ENCODE results near the gene ZG16B. TPM values are rescaled to one million over a fixed set of nuclear protein-coding genes. Genes with fewer than 3 reads are reported as not detected.

Gene ZG16B
- total RNA-seq, 4 donors from 2014 or later = 0.34 to 38.5 (median 0.44) TPM; not detected in 1

DNA sequence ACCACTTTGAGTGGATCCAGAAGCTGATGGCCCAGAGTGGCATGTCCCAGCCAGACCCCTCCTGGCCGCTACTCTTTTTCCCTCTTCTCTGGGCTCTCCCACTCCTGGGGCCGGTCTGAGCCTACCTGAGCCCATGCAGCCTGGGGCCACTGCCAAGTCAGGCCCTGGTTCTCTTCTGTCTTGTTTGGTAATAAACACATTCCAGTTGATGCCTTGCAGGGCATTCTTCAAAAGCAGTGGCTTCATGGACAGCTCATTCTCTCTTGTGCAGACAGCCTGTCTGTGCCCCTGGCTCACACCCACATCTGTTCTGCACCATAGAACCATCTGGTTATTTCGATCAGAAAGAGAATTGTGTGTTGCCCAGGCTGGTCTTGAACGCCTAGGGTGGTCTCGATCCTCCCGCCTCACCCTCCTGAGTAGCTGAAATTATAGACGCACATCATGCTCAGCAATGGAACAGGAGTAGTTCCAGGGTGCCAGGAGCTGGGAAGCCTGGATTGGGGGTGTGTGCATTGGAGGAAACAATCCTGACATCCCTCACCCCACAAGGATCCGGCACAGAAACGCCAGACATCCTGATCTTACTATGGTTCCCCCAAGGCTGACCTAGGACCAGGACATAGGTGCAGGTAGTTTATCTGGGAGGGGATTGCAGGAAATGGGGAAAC lies 8.5 kb upstream of the ZG16B start:
- no peaks in the 10 kb centered on the region for H3K9me3 ChIP-seq
- H3K4me1 ChIP-seq = peaks cover 0 to 2% (median 0%) of the 10 kb centered on the region in 3 donors
- DNase-seq = no peak
- peaks cover 0 to 76% (median 0%) of the 10 kb centered on the region in 4 donors for H3K27me3 ChIP-seq
- 45 to 64% methylated on average over 3 to 5 of the region's 9 CpGs for WGBS, 2 donors
- intact Hi-C loops (cut with DNase I) = no loop called here
- no peak overlapping the region for H3K4me3 ChIP-seq
- H3K36me3 ChIP-seq = no peaks in the 10 kb centered on the region
- no peak overlapping the region for H3K27ac ChIP-seq
- TF ChIP-seq, protein P1, sequence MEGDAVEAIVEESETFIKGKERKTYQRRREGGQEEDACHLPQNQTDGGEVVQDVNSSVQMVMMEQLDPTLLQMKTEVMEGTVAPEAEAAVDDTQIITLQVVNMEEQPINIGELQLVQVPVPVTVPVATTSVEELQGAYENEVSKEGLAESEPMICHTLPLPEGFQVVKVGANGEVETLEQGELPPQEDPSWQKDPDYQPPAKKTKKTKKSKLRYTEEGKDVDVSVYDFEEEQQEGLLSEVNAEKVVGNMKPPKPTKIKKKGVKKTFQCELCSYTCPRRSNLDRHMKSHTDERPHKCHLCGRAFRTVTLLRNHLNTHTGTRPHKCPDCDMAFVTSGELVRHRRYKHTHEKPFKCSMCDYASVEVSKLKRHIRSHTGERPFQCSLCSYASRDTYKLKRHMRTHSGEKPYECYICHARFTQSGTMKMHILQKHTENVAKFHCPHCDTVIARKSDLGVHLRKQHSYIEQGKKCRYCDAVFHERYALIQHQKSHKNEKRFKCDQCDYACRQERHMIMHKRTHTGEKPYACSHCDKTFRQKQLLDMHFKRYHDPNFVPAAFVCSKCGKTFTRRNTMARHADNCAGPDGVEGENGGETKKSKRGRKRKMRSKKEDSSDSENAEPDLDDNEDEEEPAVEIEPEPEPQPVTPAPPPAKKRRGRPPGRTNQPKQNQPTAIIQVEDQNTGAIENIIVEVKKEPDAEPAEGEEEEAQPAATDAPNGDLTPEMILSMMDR (IDR thresholded peaks at IDR 0.05) = no peak
- TF ChIP-seq POLR2A (IDR thresholded peaks at IDR 0.05) = no peak

DNA sequence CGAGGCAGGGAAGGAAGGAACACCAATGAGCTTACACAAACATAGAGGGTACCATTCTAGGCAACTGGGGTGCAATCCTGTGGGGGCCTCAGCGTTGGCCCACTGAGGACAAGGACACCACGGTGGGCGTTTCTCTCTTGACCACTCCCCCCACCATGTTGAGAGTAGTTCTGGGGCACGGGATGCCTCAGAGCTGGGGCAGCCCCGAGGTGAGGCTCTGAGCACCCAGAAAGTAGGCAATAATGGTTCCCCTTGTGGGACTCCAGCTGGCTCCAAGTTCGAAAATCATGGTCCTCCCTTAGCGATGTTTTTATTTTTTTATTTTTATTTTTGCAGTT lies 8.0 kb upstream of the ZG16B start:
- no peak overlapping the region for H3K4me3 ChIP-seq
- peaks cover 0 to 76% (median 0%) of the 10 kb centered on the region in 4 donors for H3K27me3 ChIP-seq
- intact Hi-C loops (cut with DNase I) = no loop called here
- TF ChIP-seq, protein P1 (IDR thresholded peaks at IDR 0.05) = no peak
- TF ChIP-seq POLR2A (IDR thresholded peaks at IDR 0.05) = no peak
- H3K36me3 ChIP-seq = no peaks in the 10 kb centered on the region
- no peak for DNase-seq
- H3K27ac ChIP-seq = no peak overlapping the region
- peaks cover 0 to 7% (median 3%) of the 10 kb centered on the region in 3 donors for H3K4me1 ChIP-seq
- 64 to 70% methylated on average over 8 of the region's 8 CpGs for WGBS, 2 donors
- no peaks in the 10 kb centered on the region for H3K9me3 ChIP-seq

DNA sequence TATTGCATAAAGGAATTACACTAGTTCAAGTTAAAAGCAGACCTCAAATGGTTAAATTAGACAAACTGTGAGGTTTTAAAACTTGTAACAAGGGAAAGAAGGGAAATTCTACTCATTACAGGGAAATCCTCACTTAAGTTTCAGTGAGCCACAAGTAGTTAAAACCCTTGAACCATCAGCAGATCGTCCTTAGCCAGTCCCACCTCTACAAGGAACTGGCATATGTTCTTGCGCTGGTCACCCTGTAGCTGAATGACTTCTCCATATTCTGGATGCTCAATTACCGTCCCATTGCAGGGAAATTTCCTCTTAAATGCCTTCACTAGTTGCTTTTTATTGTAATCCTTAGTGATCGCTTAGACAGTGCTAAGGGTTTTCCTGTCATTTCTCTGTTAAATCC lies 7.6 kb upstream of the ZG16B start:
- WGBS, 2 donors = 49 to 61% methylated on average over 4 of the region's 4 CpGs
- TF ChIP-seq, protein P1 (IDR thresholded peaks at IDR 0.05) = no peak
- TF ChIP-seq POLR2A (IDR thresholded peaks at IDR 0.05) = no peak
- Histone ChIP-seq H3K9me3 (no peaks in the 10 kb centered on the region), H3K4me3 (no peak overlapping the region), H3K27me3 (peaks cover 0 to 76% (median 0%) of the 10 kb centered on the region in 4 donors), H3K27ac (no peak overlapping the region), H3K4me1 (peaks cover 0 to 9% (median 6%) of the 10 kb centered on the region in 3 donors), H3K36me3 (no peaks in the 10 kb centered on the region)
- no peak for DNase-seq
- intact Hi-C loops (cut with DNase I) = no loop called here

DNA sequence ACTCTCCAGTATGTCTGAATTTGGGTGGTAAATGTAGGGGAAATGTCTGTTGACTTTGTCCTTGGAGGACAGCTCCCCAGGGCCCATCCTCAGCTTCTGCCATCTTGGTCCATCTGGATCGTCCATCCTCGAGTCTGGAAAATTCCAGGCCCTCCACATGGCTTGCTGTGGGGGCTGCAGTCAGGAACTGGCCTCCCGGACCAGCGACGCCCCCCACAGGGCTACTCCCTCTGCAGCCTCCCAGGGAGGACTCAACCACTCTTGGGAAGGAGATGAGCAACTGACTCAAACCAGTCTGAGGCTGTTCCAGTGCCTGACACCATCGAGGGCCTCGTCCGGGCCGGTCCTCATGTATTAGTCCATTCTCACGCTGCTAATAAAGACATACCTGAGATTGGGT lies 5.5 kb upstream of the ZG16B start:
- no peak for DNase-seq
- intact Hi-C loops (cut with DNase I) = no loop called here
- Histone ChIP-seq H3K9me3 (no peaks in the 10 kb centered on the region), H3K27me3 (peaks cover 0 to 76% (median 0%) of the 10 kb centered on the region in 4 donors), H3K4me1 (peaks cover 0 to 9% (median 7%) of the 10 kb centered on the region in 3 donors), H3K36me3 (no peaks in the 10 kb centered on the region), H3K27ac (no peak overlapping the region), H3K4me3 (no peak overlapping the region)
- WGBS, 2 donors = 72 to 80% methylated on average over 5 to 7 of the region's 10 CpGs
- no peak for TF ChIP-seq POLR2A (IDR thresholded peaks at IDR 0.05)
- TF ChIP-seq, protein P1 (IDR thresholded peaks at IDR 0.05) = no peak

DNA sequence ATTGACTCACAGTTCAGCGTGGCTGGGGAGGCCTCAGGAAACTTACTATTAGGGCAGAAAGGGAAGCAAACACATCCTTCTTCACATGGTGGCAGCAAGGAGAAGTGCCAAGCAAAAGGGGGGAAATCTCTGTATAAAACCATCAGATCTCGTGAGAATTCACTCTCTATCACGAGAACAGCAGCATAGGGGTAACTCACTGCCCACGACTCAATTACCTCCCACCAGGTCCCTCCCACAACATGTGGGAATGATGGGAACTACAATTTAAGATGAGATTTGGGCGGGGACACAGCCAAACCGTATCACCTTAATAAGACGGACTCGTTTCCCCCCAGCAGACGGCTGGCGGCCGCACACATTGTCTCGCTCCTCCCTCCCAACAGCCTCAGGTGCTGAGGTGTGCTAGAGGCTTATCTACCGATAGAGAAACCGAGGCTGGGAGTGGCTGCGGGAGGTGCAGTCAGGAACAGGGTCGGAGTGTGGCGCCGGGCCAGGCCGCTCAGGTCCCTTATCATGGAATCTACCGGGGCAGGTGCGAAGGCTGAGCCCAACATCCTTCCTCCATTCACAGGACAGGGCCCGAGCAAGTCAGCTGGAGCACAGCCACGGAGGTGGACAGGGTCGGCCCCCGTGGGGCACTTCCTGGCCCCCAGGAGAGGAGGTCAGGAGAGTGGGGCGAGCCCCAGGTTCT lies 4.9 kb upstream of the ZG16B start:
- Histone ChIP-seq H3K4me3 (no peak overlapping the region), H3K27ac (no peak overlapping the region), H3K9me3 (no peaks in the 10 kb centered on the region), H3K27me3 (peaks cover 0 to 76% (median 0%) of the 10 kb centered on the region in 4 donors), H3K4me1 (peaks cover 0 to 11% (median 9%) of the 10 kb centered on the region in 3 donors), H3K36me3 (no peaks in the 10 kb centered on the region)
- intact Hi-C loops (cut with DNase I) = no loop called here
- no peak for DNase-seq
- TF ChIP-seq, protein P1 (IDR thresholded peaks at IDR 0.05) = no peak
- no peak for TF ChIP-seq POLR2A (IDR thresholded peaks at IDR 0.05)
- 64 to 76% methylated on average over 17 to 21 of the region's 26 CpGs for WGBS, 2 donors
